NT2/D1 (cell line): Measurements from ENCODE around the gene PPP1CB.

Experiments used
- SUZ12 ChIP-seq: IDR thresholded peaks from 2 replicates; pipeline ENCODE4 v1.6.1; 2011; ENCODE audit not compliant: insufficient read length, insufficient read depth; ENCODE audit errors: extremely low read depth
- YY1 ChIP-seq: IDR thresholded peaks from 2 replicates; pipeline ENCODE4 v1.6.1; 2011; ENCODE audit not compliant: insufficient read length, insufficient read depth
- ZNF274 ChIP-seq: IDR thresholded peaks from 2 replicates; pipeline ENCODE4 v1.6.1; 2011; ENCODE audit warnings: mild to moderate bottlenecking, low read depth, low read length

DNA sequence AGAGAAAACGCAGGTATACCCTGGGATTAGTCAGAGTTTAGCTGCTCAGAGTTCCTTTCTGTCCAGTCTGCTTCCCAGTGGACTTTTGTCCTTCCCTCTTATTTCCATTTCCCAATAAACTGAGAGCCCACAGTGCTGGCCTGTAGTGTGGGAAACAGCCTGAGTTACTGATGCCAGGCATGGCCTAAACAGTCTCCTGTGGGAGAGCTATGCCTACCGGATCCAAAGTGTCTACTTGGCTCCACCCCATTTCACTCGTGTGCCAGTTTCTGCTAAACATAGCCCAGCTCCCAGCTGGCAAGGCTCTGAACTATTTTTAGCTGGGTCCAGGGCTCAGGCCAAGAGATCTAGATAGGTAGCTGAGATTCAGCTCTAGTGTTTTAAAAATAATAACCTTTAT, 15.6 kb upstream of the PPP1CB start:
- TF ChIP-seq YY1 (no peak), ZNF274 (no peak), SUZ12 (no peak)
